Natural killer cell (primary cell): ENCODE data around the gene ZNF90. TPM values are rescaled to one million over a fixed set of nuclear protein-coding genes. Genes with fewer than 3 reads are reported as not detected.

Experiments used
- ATAC-seq, 3 donors: fragments of 150-1000 bp in 2 of 3; fragments of 200-7000 bp in 1 of 3; cut with Tn5 transposase; 1 replicate in 1 of 3; 2 replicates in 2 of 3; pipeline ENCODE4 v1.10.0; 2021; ENCODE audit warnings: mild to moderate bottlenecking in 2 of 3, moderate library complexity in 2 of 3
- DNase-seq, 2 donors: peaks; one replicate each; pipeline versions ENCODE4 v3.0.0 to v3.0.0-alpha.2; 2013 to 2021; ENCODE audit warnings: mixed read lengths in 1 of 2
- H3K27ac ChIP-seq: one replicate; pipeline ENCODE4 v1.5.1; 2013; ENCODE audit warnings: mild to moderate bottlenecking, low read length
- H3K27me3 ChIP-seq: one replicate; pipeline ENCODE4 v1.6.1; 2013; ENCODE audit warnings: low read length; ENCODE audit not compliant: control insufficient read depth, insufficient read depth
- H3K36me3 ChIP-seq: one replicate; pipeline ENCODE4 v1.6.1; 2013; ENCODE audit warnings: low read length; ENCODE audit not compliant: control insufficient read depth, insufficient read depth
- H3K4me1 ChIP-seq: one replicate; pipeline ENCODE4 v1.6.1; 2013; ENCODE audit warnings: low read length; ENCODE audit not compliant: control insufficient read depth, insufficient read depth
- H3K4me3 ChIP-seq: one replicate; pipeline ENCODE4 v1.5.1; 2013; ENCODE audit warnings: low read length
- H3K9me3 ChIP-seq: one replicate; pipeline ENCODE4 v1.6.1; 2013; ENCODE audit warnings: low read length; ENCODE audit not compliant: control insufficient read depth, insufficient read depth
- H3K27ac Mint-ChIP-seq, 2 donors: one replicate each; pipeline ENCODE4 v1.8.0; 2022; ENCODE audit warnings: mild to moderate bottlenecking in 2 of 2, mixed read lengths in 2 of 2, moderate library complexity in 1 of 2
- H3K27me3 Mint-ChIP-seq, 2 donors: one replicate each; pipeline ENCODE4 v1.8.0; 2022; ENCODE audit warnings: low read depth in 2 of 2, mixed read lengths in 2 of 2
- H3K36me3 Mint-ChIP-seq: one replicate; pipeline ENCODE4 v1.8.0; 2022; ENCODE audit warnings: mixed read lengths
- H3K4me1 Mint-ChIP-seq, 2 donors: one replicate each; pipeline ENCODE4 v1.8.0; 2022; ENCODE audit warnings: mixed read lengths in 2 of 2
- H3K4me3 Mint-ChIP-seq: one replicate; pipeline ENCODE4 v1.8.0; 2022; ENCODE audit warnings: mild to moderate bottlenecking, moderate library complexity, mixed read lengths
- H3K9me3 Mint-ChIP-seq, 2 donors: one replicate each; pipeline ENCODE4 v1.8.0; 2022; ENCODE audit warnings: mixed read lengths in 2 of 2
- CTCF ChIP-seq: fragments of 200-600 bp; IDR thresholded peaks from one replicate; pipeline ENCODE4 v1.8.0; 2022; ENCODE audit warnings: antibody characterized with exemption
- WGBS: methylation state at CpG from one replicate; pipeline ENCODE4 v1.1.7; 2013; ENCODE audit warnings: missing lambda C conversion rate; ENCODE audit not compliant: insufficient coverage; 5-methylcytosine and 5-hydroxymethylcytosine counted together
- intact Hi-C: fragments of 100-400 bp; cut with micrococcal nuclease; formaldehyde crosslinking; loops from one replicate; pipeline ENCODE4 v1.14.2; 2022
- total RNA-seq, 4 donors: library from RNA; stranded (reverse); fragments of 120-200 nt in 1 of 4; gene quantifications; one replicate each; pipeline versions ENCODE4 v1.2.3 to v1.2.4, GENCODE V29; 2013 to 2022

ZNF90 gene
- total RNA-seq, 3 donors from 2014 or later (not counting 1 experiment from before 2014, with no cell fraction given) = 1.6 to 3.2 (median 1.8) TPM

- Mint-ChIP-seq H3K9me3 (no peaks in the 10 kb centered on the region), H3K4me3 (no peak overlapping the region), H3K27ac (no peak overlapping the region), H3K36me3 (no peaks in the 10 kb centered on the region), H3K27me3 (no peaks in the 10 kb centered on the region), H3K4me1 (no peaks in the 10 kb centered on the region)
- WGBS = 95% methylated on average over 2 of the region's 4 CpGs
- intact Hi-C loops = no loop called here
- Histone ChIP-seq H3K27ac (no peak overlapping the region), H3K27me3 (no peaks in the 10 kb centered on the region), H3K4me3 (no peak overlapping the region), H3K4me1 (no peaks in the 10 kb centered on the region), H3K36me3 (no peaks in the 10 kb centered on the region), H3K9me3 (no peaks in the 10 kb centered on the region)
- no peak for TF ChIP-seq CTCF
- DNase-seq (no peak), ATAC-seq (no peak)
Observed at GRCh38 chr19:20153281-20153680, 75.5 kb downstream of the ZNF90 start.

- Histone ChIP-seq H3K27me3 (no peaks in the 10 kb centered on the region), H3K27ac (no peak overlapping the region), H3K9me3 (no peaks in the 10 kb centered on the region), H3K4me1 (no peaks in the 10 kb centered on the region), H3K4me3 (no peak overlapping the region), H3K36me3 (no peaks in the 10 kb centered on the region)
- ATAC-seq (no peak), DNase-seq (no peak)
- Mint-ChIP-seq H3K27me3 (no peaks in the 10 kb centered on the region), H3K9me3 (no peaks in the 10 kb centered on the region), H3K4me3 (no peak overlapping the region), H3K36me3 (no peaks in the 10 kb centered on the region), H3K4me1 (no peaks in the 10 kb centered on the region), H3K27ac (no peak overlapping the region)
- intact Hi-C loops = no loop called here
- TF ChIP-seq CTCF = no peak
- 90% methylated on average over 4 of the region's 4 CpGs for WGBS
Observed at GRCh38 chr19:20154636-20155035, 76.8 kb downstream of the ZNF90 start.

- H3K4me1 Mint-ChIP-seq = peaks cover 14% of the 10 kb centered on the region in 2 donors
- Histone ChIP-seq H3K36me3 (no peaks in the 10 kb centered on the region), H3K9me3 (no peaks in the 10 kb centered on the region), H3K27ac (no peak overlapping the region), H3K4me1 (peaks cover 10% of the 10 kb centered on the region), H3K4me3 (no peak overlapping the region), H3K27me3 (no peaks in the 10 kb centered on the region)
- 78% methylated on average over 3 of the region's 3 CpGs for WGBS
- ATAC-seq = no peak
- no peak for TF ChIP-seq CTCF
- no peak overlapping the region for H3K27ac Mint-ChIP-seq
- peak in 1 of 2 donors; percentile 42 for DNase-seq
- intact Hi-C loops = no loop called here
- no peaks in the 10 kb centered on the region for H3K27me3 Mint-ChIP-seq
- H3K9me3 Mint-ChIP-seq = no peaks in the 10 kb centered on the region
- H3K4me3 Mint-ChIP-seq = no peak overlapping the region
- H3K36me3 Mint-ChIP-seq = no peaks in the 10 kb centered on the region
Observed at GRCh38 chr19:20162821-20163220, 85.0 kb downstream of the ZNF90 start.

- H3K4me1 ChIP-seq = peaks cover 14% of the 10 kb centered on the region
- no peak overlapping the region for H3K4me3 ChIP-seq
- ATAC-seq (no peak), DNase-seq (no peak)
- H3K4me3 Mint-ChIP-seq = no peak overlapping the region
- WGBS = 100% methylated on average over 1 of the region's 1 CpG
- peaks cover 14 to 17% of the 10 kb centered on the region in 2 donors for H3K4me1 Mint-ChIP-seq
- H3K27ac ChIP-seq = no peak overlapping the region
- H3K9me3 Mint-ChIP-seq = no peaks in the 10 kb centered on the region
- no peaks in the 10 kb centered on the region for H3K36me3 Mint-ChIP-seq
- no peaks in the 10 kb centered on the region for H3K27me3 ChIP-seq
- no peak overlapping the region for H3K27ac Mint-ChIP-seq
- H3K9me3 ChIP-seq = no peaks in the 10 kb centered on the region
- no peaks in the 10 kb centered on the region for H3K36me3 ChIP-seq
- no peaks in the 10 kb centered on the region for H3K27me3 Mint-ChIP-seq
- intact Hi-C loops = no loop called here
- TF ChIP-seq CTCF = no peak
Observed at GRCh38 chr19:20164456-20164855, 86.7 kb downstream of the ZNF90 start.
